Breast epithelium (tissue), 3 donors: ENCODE results near the gene FNDC5.

Source experiments
- CTCF ChIP-seq, 3 donors: fragments of 450-650 bp; IDR thresholded peaks; one replicate each; pipeline ENCODE4 v1.5.1; 2016 to 2017; ENCODE audit warnings: antibody characterized with exemption in 3 of 3, mild to moderate bottlenecking in 3 of 3, moderate library complexity in 3 of 3
- POLR2A ChIP-seq: fragments of 450-650 bp; IDR thresholded peaks from one replicate; pipeline ENCODE4 v1.6.1; 2016; ENCODE audit warnings: antibody characterized with exemption, mild to moderate bottlenecking, moderate library complexity
- POLR2AphosphoS5 ChIP-seq, 3 donors: sonication (generic); formaldehyde crosslinking; IDR thresholded peaks; one replicate each; pipeline ENCODE4 v1.6.1; 2017; ENCODE audit warnings: antibody characterized with exemption in 3 of 3

GRCh38 chr1:32881871-32882850 is 11.4 kb upstream of the FNDC5 start:
- no peak for TF ChIP-seq POLR2AphosphoS5 (IDR thresholded peaks at IDR 0.05)
- no peak for TF ChIP-seq CTCF (IDR thresholded peaks at IDR 0.05)
- no peak for TF ChIP-seq POLR2A
